H9 (cell line): ENCODE measurements around the gene SGCD. TPM values are rescaled to one million over a fixed set of nuclear protein-coding genes. Genes with fewer than 3 reads are reported as not detected.

ENCODE experiments used
- DNase-seq: peaks from one replicate; pipeline ENCODE4 v3.0.0-alpha.2; 2017
- H2AFZ ChIP-seq: one replicate; pipeline ENCODE4 v1.6.1; 2013; ENCODE audit warnings: mild to moderate bottlenecking, low read length, control low read depth, moderate library complexity
- H2AK5ac ChIP-seq: 2 replicates; pipeline ENCODE4 v1.6.1; 2013; ENCODE audit warnings: low read length, control low read depth, mixed read lengths; ENCODE audit not compliant: insufficient read length
- H2BK120ac ChIP-seq: one replicate; pipeline ENCODE4 v1.6.1; 2013; ENCODE audit warnings: low read depth, mild to moderate bottlenecking, low read length, control low read depth, inconsistent platforms; ENCODE audit not compliant: poor library complexity, severe bottlenecking
- H2BK12ac ChIP-seq: 2 replicates; pipeline ENCODE4 v1.6.1; 2013; ENCODE audit warnings: low read length, control low read depth, mixed read lengths, low read depth; ENCODE audit not compliant: insufficient read length
- H2BK15ac ChIP-seq: 2 replicates; pipeline ENCODE4 v1.6.1; 2013; ENCODE audit warnings: low read depth, low read length, control low read depth
- H2BK20ac ChIP-seq: one replicate; pipeline ENCODE4 v1.6.1; 2013; ENCODE audit warnings: low read depth, mild to moderate bottlenecking, low read length, control low read depth, inconsistent platforms; ENCODE audit not compliant: poor library complexity, severe bottlenecking
- H2BK5ac ChIP-seq: 2 replicates; pipeline ENCODE4 v1.6.1; 2013; ENCODE audit warnings: low read length, control low read depth, mixed read lengths; ENCODE audit not compliant: insufficient read length
- H3K14ac ChIP-seq: 2 replicates; pipeline ENCODE4 v1.6.1; 2013; ENCODE audit warnings: low read length, control low read depth; ENCODE audit not compliant: insufficient read depth
- H3K18ac ChIP-seq: 2 replicates; pipeline ENCODE4 v1.6.1; 2013; ENCODE audit warnings: low read depth, mild to moderate bottlenecking, mixed read lengths, low read length, control low read depth; ENCODE audit not compliant: insufficient read length
- H3K23ac ChIP-seq: 2 replicates; pipeline ENCODE4 v1.6.1; 2013; ENCODE audit warnings: low read length, control low read depth, mixed read lengths, low read depth; ENCODE audit not compliant: insufficient read length
- H3K23me2 ChIP-seq: 2 replicates; pipeline ENCODE4 v1.6.1; 2013; ENCODE audit warnings: low read depth, mild to moderate bottlenecking, mixed read lengths, low read length, control low read depth; ENCODE audit not compliant: insufficient read length, poor library complexity, severe bottlenecking
- H3K27ac ChIP-seq: 2 replicates; pipeline ENCODE4 v1.5.1; 2013; ENCODE audit warnings: low read length, control low read depth, mixed read lengths, low read depth; ENCODE audit not compliant: insufficient read length
- H3K27me3 ChIP-seq: 2 replicates; pipeline ENCODE4 v1.6.1; 2013; ENCODE audit warnings: low read length, control low read depth, inconsistent platforms; ENCODE audit not compliant: insufficient read depth
- H3K4ac ChIP-seq: 2 replicates; pipeline ENCODE4 v1.6.1; 2013; ENCODE audit warnings: low read depth, mild to moderate bottlenecking, control low read depth, inconsistent platforms, low read length, moderate library complexity
- H3K4me1 ChIP-seq: 2 replicates; pipeline ENCODE4 v1.6.1; 2013; ENCODE audit warnings: low read length, control low read depth, inconsistent platforms; ENCODE audit not compliant: insufficient read depth
- H3K4me2 ChIP-seq: 2 replicates; pipeline ENCODE4 v1.6.1; 2013; ENCODE audit warnings: low read length, control low read depth, mixed read lengths; ENCODE audit not compliant: insufficient read length, insufficient read depth
- H3K56ac ChIP-seq: 2 replicates; pipeline ENCODE4 v1.6.1; 2013; ENCODE audit warnings: low read depth, mild to moderate bottlenecking, mixed read lengths, low read length, control low read depth; ENCODE audit not compliant: insufficient read length
- H3K79me1 ChIP-seq: 2 replicates; pipeline ENCODE4 v1.6.1; 2013; ENCODE audit warnings: low read depth, mild to moderate bottlenecking, moderate library complexity, low read length, control low read depth, inconsistent platforms; ENCODE audit not compliant: insufficient read depth, poor library complexity, severe bottlenecking
- H3K79me2 ChIP-seq: 2 replicates; pipeline ENCODE4 v1.6.1; 2013; ENCODE audit warnings: low read length, control low read depth, inconsistent platforms; ENCODE audit not compliant: insufficient read depth
- H3K9ac ChIP-seq: 2 replicates; pipeline ENCODE4 v1.6.1; 2013; ENCODE audit warnings: low read length, control low read depth, mixed read lengths; ENCODE audit not compliant: insufficient read length; ENCODE audit errors: extremely low read depth
- H3K9me3 ChIP-seq: one replicate; pipeline ENCODE4 v1.6.1; 2013; ENCODE audit warnings: low read depth, low read length, inconsistent platforms; ENCODE audit not compliant: control insufficient read depth
- H3T11ph ChIP-seq: one replicate; pipeline ENCODE4 v1.6.1; 2013; ENCODE audit warnings: mild to moderate bottlenecking, low read length, control low read depth, inconsistent platforms
- H4K20me1 ChIP-seq: one replicate; pipeline ENCODE4 v1.6.1; 2013; ENCODE audit not compliant: control insufficient read depth, insufficient read length, insufficient read depth
- H4K5ac ChIP-seq: 2 replicates; pipeline ENCODE4 v1.6.1; 2013; ENCODE audit warnings: low read depth, mild to moderate bottlenecking, mixed read lengths, low read length, control low read depth; ENCODE audit not compliant: insufficient read length
- H4K8ac ChIP-seq: replicated peaks from 2 replicates; pipeline ENCODE4 v1.6.1; 2013; ENCODE audit warnings: low read length, control low read depth, mixed read lengths, low read depth; ENCODE audit not compliant: insufficient read length
- H4K91ac ChIP-seq: 2 replicates; pipeline ENCODE4 v1.6.1; 2013; ENCODE audit warnings: low read depth, mild to moderate bottlenecking, moderate library complexity, mixed read lengths, low read length, control low read depth; ENCODE audit not compliant: insufficient read length
- H3K27ac Mint-ChIP-seq, 3 experiments: 2 replicates in 2 of 3; 3 replicates in 1 of 3; pipeline ENCODE4 v1.8.0; 2020 to 2021; ENCODE audit warnings: mixed read lengths in 3 of 3, mild to moderate bottlenecking in 1 of 3, moderate library complexity in 1 of 3
- H3K27me3 Mint-ChIP-seq: 2 replicates; pipeline ENCODE4 v1.8.0; 2021; ENCODE audit warnings: low read depth, mild to moderate bottlenecking, moderate library complexity, mixed read lengths
- H3K36me3 Mint-ChIP-seq, 3 experiments: 2 replicates in 2 of 3; 3 replicates in 1 of 3; pipeline ENCODE4 v1.8.0; 2020 to 2021; ENCODE audit warnings: low read depth in 3 of 3, mixed read lengths in 3 of 3; ENCODE audit not compliant: insufficient read depth in 1 of 3
- H3K4me1 Mint-ChIP-seq, 2 experiments: 2 replicates each; pipeline ENCODE4 v1.8.0; 2020; ENCODE audit warnings: mixed read lengths in 2 of 2
- H3K4me3 Mint-ChIP-seq, 2 experiments: 2 replicates in 1 of 2; 3 replicates in 1 of 2; pipeline ENCODE4 v1.8.0; 2020 to 2021; ENCODE audit warnings: mild to moderate bottlenecking in 2 of 2, mixed read lengths in 2 of 2, moderate library complexity in 1 of 2
- H3K9me3 Mint-ChIP-seq, 2 experiments: 2 replicates in 1 of 2; 3 replicates in 1 of 2; pipeline ENCODE4 v1.8.0; 2020; ENCODE audit warnings: mild to moderate bottlenecking in 2 of 2, mixed read lengths in 2 of 2, moderate library complexity in 1 of 2
- WGBS: extraction: QIAGEN DNeasy Blood & Tissue Kit; methylation state at CpG from one replicate; pipeline ENCODE4 v1.1.7; 2013; ENCODE audit warnings: missing lambda C conversion rate, low lambda C conversion rate, mixed read lengths; ENCODE audit not compliant: insufficient read length; ENCODE audit errors: extremely low coverage; 5-methylcytosine and 5-hydroxymethylcytosine counted together
- total RNA-seq: library from RNA; stranded (reverse); gene quantifications from 2 replicates; pipeline ENCODE4 v1.2.1, GENCODE V29; 2021
- TF ChIP-seq, protein P1 (sequence below): fragments of 200-600 bp; sonication (generic); conservative IDR thresholded peaks from 3 replicates; pipeline ENCODE4 v1.8.0; 2021; ENCODE audit warnings: antibody characterized with exemption, mild to moderate bottlenecking

Gene SGCD
- total RNA-seq, 1 experiment from 2014 or later, result 0.11 TPM

DNA sequence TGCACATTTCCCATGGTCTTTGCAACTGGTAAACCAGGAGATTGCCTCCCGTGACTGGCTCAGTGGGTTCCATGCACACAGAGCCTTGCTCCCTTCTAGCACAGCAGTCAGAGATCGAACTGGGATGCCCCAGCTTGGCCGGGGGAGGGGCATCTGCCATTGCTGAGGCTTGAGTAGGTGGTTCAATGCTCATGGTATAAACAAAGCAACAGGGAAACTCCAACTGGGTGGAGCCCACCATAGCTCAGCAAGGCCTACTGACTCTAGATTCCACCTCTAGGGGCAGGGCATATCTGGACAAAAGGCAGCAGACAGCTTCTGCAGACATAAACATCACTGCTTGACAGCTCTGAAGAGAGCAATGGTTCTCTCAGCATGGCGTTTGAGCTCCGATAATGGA, 456.1 kb downstream of the SGCD start:
- no peak overlapping the region for H3K56ac ChIP-seq
- no peak overlapping the region for H2BK120ac ChIP-seq
- no peak overlapping the region for H2BK20ac ChIP-seq
- DNase-seq, result no peak
- no peak overlapping the region for H3K27ac Mint-ChIP-seq
- H3K79me1 ChIP-seq, result no peaks in the 10 kb centered on the region
- no peak overlapping the region for H2AFZ ChIP-seq
- H3K4me1 ChIP-seq, result no peaks in the 10 kb centered on the region
- no peaks in the 10 kb centered on the region for H3K23me2 ChIP-seq
- peaks cover 0 to 5% of the 10 kb centered on the region in 2 experiments; a peak in 2 of 4 replicates for H3K4me1 Mint-ChIP-seq
- H2BK12ac ChIP-seq, result no peak overlapping the region
- no peak overlapping the region for H4K5ac ChIP-seq
- H4K91ac ChIP-seq, result no peak overlapping the region
- H4K20me1 ChIP-seq, result no peaks in the 10 kb centered on the region
- no peaks in the 10 kb centered on the region for H3K9me3 ChIP-seq
- no peaks in the 10 kb centered on the region for H3K79me2 ChIP-seq
- no peak overlapping the region for H3K4me3 Mint-ChIP-seq
- H3K27me3 Mint-ChIP-seq, result no peaks in the 10 kb centered on the region; the same call in 1 of the 2 replicates
- no peak overlapping the region for H2BK5ac ChIP-seq
- H3K27me3 ChIP-seq, result no peaks in the 10 kb centered on the region
- H3K23ac ChIP-seq, result no peak overlapping the region
- no peak overlapping the region for H3T11ph ChIP-seq
- TF ChIP-seq, protein P1, sequence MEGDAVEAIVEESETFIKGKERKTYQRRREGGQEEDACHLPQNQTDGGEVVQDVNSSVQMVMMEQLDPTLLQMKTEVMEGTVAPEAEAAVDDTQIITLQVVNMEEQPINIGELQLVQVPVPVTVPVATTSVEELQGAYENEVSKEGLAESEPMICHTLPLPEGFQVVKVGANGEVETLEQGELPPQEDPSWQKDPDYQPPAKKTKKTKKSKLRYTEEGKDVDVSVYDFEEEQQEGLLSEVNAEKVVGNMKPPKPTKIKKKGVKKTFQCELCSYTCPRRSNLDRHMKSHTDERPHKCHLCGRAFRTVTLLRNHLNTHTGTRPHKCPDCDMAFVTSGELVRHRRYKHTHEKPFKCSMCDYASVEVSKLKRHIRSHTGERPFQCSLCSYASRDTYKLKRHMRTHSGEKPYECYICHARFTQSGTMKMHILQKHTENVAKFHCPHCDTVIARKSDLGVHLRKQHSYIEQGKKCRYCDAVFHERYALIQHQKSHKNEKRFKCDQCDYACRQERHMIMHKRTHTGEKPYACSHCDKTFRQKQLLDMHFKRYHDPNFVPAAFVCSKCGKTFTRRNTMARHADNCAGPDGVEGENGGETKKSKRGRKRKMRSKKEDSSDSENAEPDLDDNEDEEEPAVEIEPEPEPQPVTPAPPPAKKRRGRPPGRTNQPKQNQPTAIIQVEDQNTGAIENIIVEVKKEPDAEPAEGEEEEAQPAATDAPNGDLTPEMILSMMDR, result no peak
- H2AK5ac ChIP-seq, result no peak overlapping the region
- no peak overlapping the region for H3K4ac ChIP-seq
- H3K14ac ChIP-seq, result no peak overlapping the region
- no peak overlapping the region for H4K8ac ChIP-seq
- no peak overlapping the region for H3K9ac ChIP-seq
- H2BK15ac ChIP-seq, result no peak overlapping the region
- peaks cover 4 to 22% (median 13%) of the 10 kb centered on the region in 3 experiments; a peak in 6 of 7 replicates for H3K36me3 Mint-ChIP-seq
- peaks cover 10 to 18% of the 10 kb centered on the region in 2 experiments for H3K9me3 Mint-ChIP-seq
- no peak overlapping the region for H3K4me2 ChIP-seq
- no peak overlapping the region for H3K18ac ChIP-seq
- no peak overlapping the region for H3K27ac ChIP-seq
- WGBS, result no CpG with 5 or more reads among the region's 5 CpGs
